ENCODE measurements around the gene RAF1.

DNA sequence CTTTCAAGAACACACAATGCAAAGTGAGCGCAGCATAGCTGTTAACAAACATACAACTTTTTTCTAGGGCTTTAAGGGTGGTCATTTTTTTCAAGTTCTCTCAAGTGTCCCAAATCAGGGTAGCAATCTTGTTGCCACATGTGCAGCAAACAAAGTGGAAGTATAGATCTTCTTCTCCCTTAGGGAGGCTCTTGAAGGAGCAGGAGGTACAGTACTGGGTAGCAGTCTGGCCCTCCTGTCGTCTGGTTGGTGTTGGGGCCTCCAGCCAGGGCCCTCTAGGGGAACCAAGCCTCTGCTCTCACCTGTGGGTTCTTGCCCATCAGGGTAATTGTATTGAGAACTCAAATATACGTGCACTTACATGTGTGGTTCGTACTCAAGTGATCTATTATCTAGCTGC lies 81.2 kb downstream of the RAF1 start:
- TF ChIP-seq, protein P1, sequence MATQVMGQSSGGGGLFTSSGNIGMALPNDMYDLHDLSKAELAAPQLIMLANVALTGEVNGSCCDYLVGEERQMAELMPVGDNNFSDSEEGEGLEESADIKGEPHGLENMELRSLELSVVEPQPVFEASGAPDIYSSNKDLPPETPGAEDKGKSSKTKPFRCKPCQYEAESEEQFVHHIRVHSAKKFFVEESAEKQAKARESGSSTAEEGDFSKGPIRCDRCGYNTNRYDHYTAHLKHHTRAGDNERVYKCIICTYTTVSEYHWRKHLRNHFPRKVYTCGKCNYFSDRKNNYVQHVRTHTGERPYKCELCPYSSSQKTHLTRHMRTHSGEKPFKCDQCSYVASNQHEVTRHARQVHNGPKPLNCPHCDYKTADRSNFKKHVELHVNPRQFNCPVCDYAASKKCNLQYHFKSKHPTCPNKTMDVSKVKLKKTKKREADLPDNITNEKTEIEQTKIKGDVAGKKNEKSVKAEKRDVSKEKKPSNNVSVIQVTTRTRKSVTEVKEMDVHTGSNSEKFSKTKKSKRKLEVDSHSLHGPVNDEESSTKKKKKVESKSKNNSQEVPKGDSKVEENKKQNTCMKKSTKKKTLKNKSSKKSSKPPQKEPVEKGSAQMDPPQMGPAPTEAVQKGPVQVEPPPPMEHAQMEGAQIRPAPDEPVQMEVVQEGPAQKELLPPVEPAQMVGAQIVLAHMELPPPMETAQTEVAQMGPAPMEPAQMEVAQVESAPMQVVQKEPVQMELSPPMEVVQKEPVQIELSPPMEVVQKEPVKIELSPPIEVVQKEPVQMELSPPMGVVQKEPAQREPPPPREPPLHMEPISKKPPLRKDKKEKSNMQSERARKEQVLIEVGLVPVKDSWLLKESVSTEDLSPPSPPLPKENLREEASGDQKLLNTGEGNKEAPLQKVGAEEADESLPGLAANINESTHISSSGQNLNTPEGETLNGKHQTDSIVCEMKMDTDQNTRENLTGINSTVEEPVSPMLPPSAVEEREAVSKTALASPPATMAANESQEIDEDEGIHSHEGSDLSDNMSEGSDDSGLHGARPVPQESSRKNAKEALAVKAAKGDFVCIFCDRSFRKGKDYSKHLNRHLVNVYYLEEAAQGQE (IDR thresholded peaks at IDR 0.05), result no peak
- TF ChIP-seq BHLHE40 (IDR thresholded peaks at IDR 0.05; ENCODE audit: low read depth, low read length) (no peak), EHMT2 (IDR thresholded peaks at IDR 0.05; ENCODE audit: low read depth) (no peak)
- TF ChIP-seq, protein P2, sequence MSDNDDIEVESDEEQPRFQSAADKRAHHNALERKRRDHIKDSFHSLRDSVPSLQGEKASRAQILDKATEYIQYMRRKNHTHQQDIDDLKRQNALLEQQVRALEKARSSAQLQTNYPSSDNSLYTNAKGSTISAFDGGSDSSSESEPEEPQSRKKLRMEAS (IDR thresholded peaks at IDR 0.05), result no peak
- TF ChIP-seq, protein P3, sequence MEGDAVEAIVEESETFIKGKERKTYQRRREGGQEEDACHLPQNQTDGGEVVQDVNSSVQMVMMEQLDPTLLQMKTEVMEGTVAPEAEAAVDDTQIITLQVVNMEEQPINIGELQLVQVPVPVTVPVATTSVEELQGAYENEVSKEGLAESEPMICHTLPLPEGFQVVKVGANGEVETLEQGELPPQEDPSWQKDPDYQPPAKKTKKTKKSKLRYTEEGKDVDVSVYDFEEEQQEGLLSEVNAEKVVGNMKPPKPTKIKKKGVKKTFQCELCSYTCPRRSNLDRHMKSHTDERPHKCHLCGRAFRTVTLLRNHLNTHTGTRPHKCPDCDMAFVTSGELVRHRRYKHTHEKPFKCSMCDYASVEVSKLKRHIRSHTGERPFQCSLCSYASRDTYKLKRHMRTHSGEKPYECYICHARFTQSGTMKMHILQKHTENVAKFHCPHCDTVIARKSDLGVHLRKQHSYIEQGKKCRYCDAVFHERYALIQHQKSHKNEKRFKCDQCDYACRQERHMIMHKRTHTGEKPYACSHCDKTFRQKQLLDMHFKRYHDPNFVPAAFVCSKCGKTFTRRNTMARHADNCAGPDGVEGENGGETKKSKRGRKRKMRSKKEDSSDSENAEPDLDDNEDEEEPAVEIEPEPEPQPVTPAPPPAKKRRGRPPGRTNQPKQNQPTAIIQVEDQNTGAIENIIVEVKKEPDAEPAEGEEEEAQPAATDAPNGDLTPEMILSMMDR (IDR thresholded peaks at IDR 0.05), result no peak

Measured in A549 (cell line).